ENCODE data around the gene BGN.

DNA sequence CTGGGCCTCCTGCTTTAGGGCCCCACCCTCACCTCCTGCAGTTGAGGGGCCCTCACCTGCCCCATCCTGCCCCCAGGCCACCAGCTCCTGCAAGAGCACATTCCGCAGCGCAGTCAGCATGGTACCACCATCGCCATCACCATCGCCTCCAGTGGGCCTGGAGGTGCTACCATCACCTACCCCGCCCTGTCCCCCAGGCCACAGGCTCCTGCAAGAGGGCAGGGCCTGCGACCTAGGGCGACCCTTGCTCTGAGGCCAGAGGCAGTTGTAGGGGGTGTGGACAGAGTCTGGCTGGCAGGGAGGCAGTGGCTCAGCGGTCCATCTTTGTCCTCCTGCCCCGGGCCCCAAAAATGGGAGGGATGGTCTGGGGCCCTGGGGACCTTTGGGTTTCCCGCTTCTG, 20.5 kb upstream of the BGN start:
- no peak for TF ChIP-seq POLR2A (IDR thresholded peaks at IDR 0.05)
- TF ChIP-seq, protein P1, sequence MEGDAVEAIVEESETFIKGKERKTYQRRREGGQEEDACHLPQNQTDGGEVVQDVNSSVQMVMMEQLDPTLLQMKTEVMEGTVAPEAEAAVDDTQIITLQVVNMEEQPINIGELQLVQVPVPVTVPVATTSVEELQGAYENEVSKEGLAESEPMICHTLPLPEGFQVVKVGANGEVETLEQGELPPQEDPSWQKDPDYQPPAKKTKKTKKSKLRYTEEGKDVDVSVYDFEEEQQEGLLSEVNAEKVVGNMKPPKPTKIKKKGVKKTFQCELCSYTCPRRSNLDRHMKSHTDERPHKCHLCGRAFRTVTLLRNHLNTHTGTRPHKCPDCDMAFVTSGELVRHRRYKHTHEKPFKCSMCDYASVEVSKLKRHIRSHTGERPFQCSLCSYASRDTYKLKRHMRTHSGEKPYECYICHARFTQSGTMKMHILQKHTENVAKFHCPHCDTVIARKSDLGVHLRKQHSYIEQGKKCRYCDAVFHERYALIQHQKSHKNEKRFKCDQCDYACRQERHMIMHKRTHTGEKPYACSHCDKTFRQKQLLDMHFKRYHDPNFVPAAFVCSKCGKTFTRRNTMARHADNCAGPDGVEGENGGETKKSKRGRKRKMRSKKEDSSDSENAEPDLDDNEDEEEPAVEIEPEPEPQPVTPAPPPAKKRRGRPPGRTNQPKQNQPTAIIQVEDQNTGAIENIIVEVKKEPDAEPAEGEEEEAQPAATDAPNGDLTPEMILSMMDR (IDR thresholded peaks at IDR 0.05), result no peak
